Measurements from ENCODE around the gene RPAP2. TPM values are rescaled to one million over a fixed set of nuclear protein-coding genes. Genes with fewer than 3 reads are reported as not detected.

RPAP2 gene
- total RNA-seq, 1 experiment from 2014 or later, result 31.8 TPM

GRCh38 chr1:92446546-92446945, 147.7 kb downstream of the RPAP2 start:
- H3K9me3 ChIP-seq (ENCODE audit: low read depth, low read length, poor library complexity, severe bottlenecking), result no peaks in the 10 kb centered on the region
- no peaks in the 10 kb centered on the region for H3K36me3 ChIP-seq (ENCODE audit: insufficient read depth, low read length, poor library complexity, severe bottlenecking)
- no peak overlapping the region for H3K27ac ChIP-seq (ENCODE audit: low read depth, low read length, poor library complexity, severe bottlenecking)
- no TSS peak for BruUV-seq (replicated peaks)
- no peak for TF ChIP-seq EZH2 (IDR thresholded peaks at IDR 0.05; ENCODE audit: borderline replicate concordance, low read depth, low read length, poor library complexity, severe bottlenecking)
- no peak for TF ChIP-seq CTCF (conservative IDR thresholded peaks at IDR 0.05; ENCODE audit: low read depth, low read length)
- ChIA-PET CTCF (no interaction called here), POLR2A (ENCODE audit: low non-redundant PET) (no interaction called here)
- DNase-seq (ENCODE audit: low spot score), result no peak
- no peaks in the 10 kb centered on the region for H3K27me3 ChIP-seq (replicated peaks; ENCODE audit: insufficient read depth, low read depth, low read length, poor library complexity)
- H3K4me1 ChIP-seq (ENCODE audit: insufficient read depth, low read length, poor library complexity, severe bottlenecking), result no peaks in the 10 kb centered on the region
- H3K4me3 ChIP-seq (ENCODE audit: low read depth, low read length, poor library complexity, severe bottlenecking), result no peak overlapping the region
- intact Hi-C loops (cut with micrococcal nuclease; ENCODE audit: unreplicated experiment), result no loop called here

- Histone ChIP-seq H3K36me3 (ENCODE audit: insufficient read depth, low read length, poor library complexity, severe bottlenecking) (no peaks in the 10 kb centered on the region), H3K4me3 (ENCODE audit: low read depth, low read length, poor library complexity, severe bottlenecking) (no peak overlapping the region), H3K4me1 (ENCODE audit: insufficient read depth, low read length, poor library complexity, severe bottlenecking) (no peaks in the 10 kb centered on the region), H3K27ac (ENCODE audit: low read depth, low read length, poor library complexity, severe bottlenecking) (no peak overlapping the region), H3K27me3 (replicated peaks; ENCODE audit: insufficient read depth, low read depth, low read length, poor library complexity) (no peaks in the 10 kb centered on the region), H3K9me3 (ENCODE audit: low read depth, low read length, poor library complexity, severe bottlenecking) (no peaks in the 10 kb centered on the region)
- DNase-seq (ENCODE audit: low spot score), result no peak
- TF ChIP-seq EZH2 (IDR thresholded peaks at IDR 0.05; ENCODE audit: borderline replicate concordance, low read depth, low read length, poor library complexity, severe bottlenecking) (no peak), CTCF (conservative IDR thresholded peaks at IDR 0.05; ENCODE audit: low read depth, low read length) (no peak)
- BruUV-seq (replicated peaks), result no TSS peak
- ChIA-PET POLR2A (ENCODE audit: low non-redundant PET) (no interaction called here), CTCF (no interaction called here)
- intact Hi-C loops (cut with micrococcal nuclease; ENCODE audit: unreplicated experiment), result no loop called here
Measured at GRCh38 chr1:92447033-92447681, 148.3 kb downstream of the RPAP2 start.

- POLR2A ChIA-PET (ENCODE audit: low non-redundant PET), result no interaction called here
- DNase-seq (ENCODE audit: low spot score), result no peak
- no peaks in the 10 kb centered on the region for H3K4me1 ChIP-seq (ENCODE audit: insufficient read depth, low read length, poor library complexity, severe bottlenecking)
- intact Hi-C loops (cut with micrococcal nuclease; ENCODE audit: unreplicated experiment), result no loop called here
- no peak overlapping the region for H3K4me3 ChIP-seq (ENCODE audit: low read depth, low read length, poor library complexity, severe bottlenecking)
- H3K9me3 ChIP-seq (ENCODE audit: low read depth, low read length, poor library complexity, severe bottlenecking), result no peaks in the 10 kb centered on the region
- BruUV-seq (replicated peaks), result no TSS peak
- no peak overlapping the region for H3K27ac ChIP-seq (ENCODE audit: low read depth, low read length, poor library complexity, severe bottlenecking)
- no peak for TF ChIP-seq EZH2 (IDR thresholded peaks at IDR 0.05; ENCODE audit: borderline replicate concordance, low read depth, low read length, poor library complexity, severe bottlenecking)
- TF ChIP-seq CTCF (conservative IDR thresholded peaks at IDR 0.05; ENCODE audit: low read depth, low read length), result no peak
- no peaks in the 10 kb centered on the region for H3K27me3 ChIP-seq (replicated peaks; ENCODE audit: insufficient read depth, low read depth, low read length, poor library complexity)
- CTCF ChIA-PET, result no interaction called here
- H3K36me3 ChIP-seq (ENCODE audit: insufficient read depth, low read length, poor library complexity, severe bottlenecking), result no peaks in the 10 kb centered on the region
Measured at GRCh38 chr1:92447976-92448375, 149.1 kb downstream of the RPAP2 start.

Other genes starting within 250 kb of the RPAP2 start
- gene SETSIP, start 223.6 kb upstream of the RPAP2 start, total RNA-seq (2021), result 0.47 TPM in 1 of 2 replicates, not detected in the other
- gene BTBD8, start 218.7 kb upstream of the RPAP2 start, total RNA-seq (2021), result 1.4 and 3.1 TPM in 2 replicates
- not detected in 2 replicates for gene C1orf146, start 81.1 kb upstream of the RPAP2 start, total RNA-seq (2021)
- 25.6 and 27.3 TPM in 2 replicates for gene GLMN, start 72 bp upstream of the RPAP2 start, total RNA-seq (2021)
- 0.42 and 0.52 TPM in 2 replicates for gene GFI1, start 187.9 kb downstream of the RPAP2 start, total RNA-seq (2021)

Measured in A673 (cell line).